Measurements from ENCODE around the gene SCLT1. TPM values are rescaled to one million over a fixed set of nuclear protein-coding genes. Genes with fewer than 3 reads are reported as not detected.
A peak's percentile ranks its signal among the peaks of the same experiment; 100 is the strongest.

The SCLT1 gene
- polyA plus RNA-seq, 3 donors = 14.8 to 20.1 (median 17.9) TPM

- no peaks in the 10 kb centered on the region for H4K20me1 ChIP-seq (ENCODE audit: insufficient read depth, low read length)
- no peak overlapping the region for H2AFZ ChIP-seq (ENCODE audit: insufficient read depth, low read depth, low read length, poor library complexity, severe bottlenecking)
- Mint-ChIP-seq H3K27me3 (ENCODE audit: low read depth in 3 of 3) (no peaks in the 10 kb centered on the region), H3K4me1 (peaks cover 19% of the 10 kb centered on the region), H3K36me3 (peaks cover 2 to 15% of the 10 kb centered on the region in 2 donors), H3K27ac (peak overlapping the region in 2 of 7 donors; percentile 34 to 43), H3K4me3 (no peak overlapping the region), H3K9me3 (peaks cover 0 to 4% (median 0%) of the 10 kb centered on the region in 7 donors)
- H3K4me1 ChIP-seq (ENCODE audit: control insufficient read depth in 1 of 2, insufficient read depth in 2 of 2, low read length in 2 of 2) = peaks cover 12 to 18% of the 10 kb centered on the region in 2 donors
- no peak overlapping the region for H3K9ac ChIP-seq (ENCODE audit: insufficient read depth, low read length, poor library complexity, severe bottlenecking)
- WGBS (ENCODE audit: insufficient coverage) = no CpG with 5 or more reads among the region's 1 CpG
- H3K79me2 ChIP-seq (ENCODE audit: insufficient read depth, low read length) = no peaks in the 10 kb centered on the region
- intact Hi-C loops (cut with micrococcal nuclease) = no loop called here
- no peak for TF ChIP-seq CTCF (IDR thresholded peaks at IDR 0.05)
- no peaks in the 10 kb centered on the region for H3K27me3 ChIP-seq (ENCODE audit: control insufficient read depth in 2 of 2, insufficient read depth in 2 of 2, low read length in 2 of 2)
- peaks cover 0 to 9% of the 10 kb centered on the region in 2 donors for H3K36me3 ChIP-seq (replicated peaks in 1 of 2; ENCODE audit: control insufficient read depth in 1 of 2, insufficient read depth in 2 of 2, low read length in 2 of 2)
- no peak overlapping the region for H3K27ac ChIP-seq (ENCODE audit: low read depth in 1 of 2, low read length in 2 of 2)
- H3K4me2 ChIP-seq (replicated peaks; ENCODE audit: extremely low read depth, low read length, poor library complexity, severe bottlenecking) = no peak overlapping the region
- DNase-seq = no peak
- H3K9me3 ChIP-seq (replicated peaks in 1 of 2; ENCODE audit: control insufficient read depth in 1 of 2, insufficient read depth in 1 of 2, low read length in 2 of 2) = no peaks in the 10 kb centered on the region
- H3K4me3 ChIP-seq (replicated peaks in 1 of 3; ENCODE audit: low read depth in 2 of 3, low read length in 3 of 3) = no peak overlapping the region
Observed at GRCh38 chr4:128906581-128906980, 186.8 kb downstream of the SCLT1 start.

GRCh38 chr4:128904821-128905220, 188.5 kb downstream of the SCLT1 start:
- Histone ChIP-seq H3K9ac (ENCODE audit: insufficient read depth, low read length, poor library complexity, severe bottlenecking) (no peak overlapping the region), H3K9me3 (replicated peaks in 1 of 2; ENCODE audit: control insufficient read depth in 1 of 2, insufficient read depth in 1 of 2, low read length in 2 of 2) (no peaks in the 10 kb centered on the region), H4K20me1 (ENCODE audit: insufficient read depth, low read length) (no peaks in the 10 kb centered on the region), H2AFZ (ENCODE audit: insufficient read depth, low read depth, low read length, poor library complexity, severe bottlenecking) (no peak overlapping the region), H3K36me3 (replicated peaks in 1 of 2; ENCODE audit: control insufficient read depth in 1 of 2, insufficient read depth in 2 of 2, low read length in 2 of 2) (peaks cover 0 to 9% of the 10 kb centered on the region in 2 donors), H3K4me3 (replicated peaks in 1 of 3; ENCODE audit: low read depth in 2 of 3, low read length in 3 of 3) (no peak overlapping the region), H3K27ac (ENCODE audit: low read depth in 1 of 2, low read length in 2 of 2) (no peak overlapping the region), H3K27me3 (ENCODE audit: control insufficient read depth in 2 of 2, insufficient read depth in 2 of 2, low read length in 2 of 2) (no peaks in the 10 kb centered on the region), H3K4me2 (replicated peaks; ENCODE audit: extremely low read depth, low read length, poor library complexity, severe bottlenecking) (no peak overlapping the region), H3K79me2 (ENCODE audit: insufficient read depth, low read length) (no peaks in the 10 kb centered on the region), H3K4me1 (ENCODE audit: control insufficient read depth in 1 of 2, insufficient read depth in 2 of 2, low read length in 2 of 2) (peaks cover 12 to 16% of the 10 kb centered on the region in 2 donors)
- H3K36me3 Mint-ChIP-seq = peaks cover 2 to 14% of the 10 kb centered on the region in 2 donors
- intact Hi-C loops (cut with micrococcal nuclease) = no loop called here
- no peak overlapping the region for H3K27ac Mint-ChIP-seq
- no peak overlapping the region for H3K4me3 Mint-ChIP-seq
- H3K4me1 Mint-ChIP-seq = peaks cover 17% of the 10 kb centered on the region
- DNase-seq = no peak
- H3K27me3 Mint-ChIP-seq (ENCODE audit: low read depth in 3 of 3) = no peaks in the 10 kb centered on the region
- WGBS (ENCODE audit: insufficient coverage) = 100% methylated on average over 1 of the region's 3 CpGs
- no peak for TF ChIP-seq CTCF (IDR thresholded peaks at IDR 0.05)
- peaks cover 0 to 6% (median 0%) of the 10 kb centered on the region in 7 donors for H3K9me3 Mint-ChIP-seq
